ENCODE results near the gene XRCC6.

Gene XRCC6

DNA sequence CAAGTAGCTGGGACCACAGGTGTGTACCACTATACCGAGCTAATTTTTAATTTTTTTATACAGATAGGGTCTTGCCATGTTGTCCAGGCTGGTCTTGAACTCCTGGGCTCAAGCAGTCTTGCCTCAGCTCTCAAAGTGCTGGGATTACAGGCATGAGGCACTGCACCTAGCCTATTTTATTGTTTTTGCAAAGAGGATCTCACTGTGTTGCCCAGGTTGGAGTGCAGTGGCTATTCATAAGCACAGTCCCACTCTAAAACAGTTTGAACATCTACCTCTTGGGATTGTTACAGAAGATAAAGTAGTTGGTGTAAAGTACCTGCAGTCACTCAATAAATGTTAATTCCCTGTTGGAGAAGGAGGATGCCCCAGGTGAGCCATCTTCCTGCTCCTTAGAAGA is 29.1 kb downstream of the XRCC6 start:
- TF ChIP-seq, protein P1, sequence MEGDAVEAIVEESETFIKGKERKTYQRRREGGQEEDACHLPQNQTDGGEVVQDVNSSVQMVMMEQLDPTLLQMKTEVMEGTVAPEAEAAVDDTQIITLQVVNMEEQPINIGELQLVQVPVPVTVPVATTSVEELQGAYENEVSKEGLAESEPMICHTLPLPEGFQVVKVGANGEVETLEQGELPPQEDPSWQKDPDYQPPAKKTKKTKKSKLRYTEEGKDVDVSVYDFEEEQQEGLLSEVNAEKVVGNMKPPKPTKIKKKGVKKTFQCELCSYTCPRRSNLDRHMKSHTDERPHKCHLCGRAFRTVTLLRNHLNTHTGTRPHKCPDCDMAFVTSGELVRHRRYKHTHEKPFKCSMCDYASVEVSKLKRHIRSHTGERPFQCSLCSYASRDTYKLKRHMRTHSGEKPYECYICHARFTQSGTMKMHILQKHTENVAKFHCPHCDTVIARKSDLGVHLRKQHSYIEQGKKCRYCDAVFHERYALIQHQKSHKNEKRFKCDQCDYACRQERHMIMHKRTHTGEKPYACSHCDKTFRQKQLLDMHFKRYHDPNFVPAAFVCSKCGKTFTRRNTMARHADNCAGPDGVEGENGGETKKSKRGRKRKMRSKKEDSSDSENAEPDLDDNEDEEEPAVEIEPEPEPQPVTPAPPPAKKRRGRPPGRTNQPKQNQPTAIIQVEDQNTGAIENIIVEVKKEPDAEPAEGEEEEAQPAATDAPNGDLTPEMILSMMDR (IDR thresholded peaks at IDR 0.05), result no peak

DNA sequence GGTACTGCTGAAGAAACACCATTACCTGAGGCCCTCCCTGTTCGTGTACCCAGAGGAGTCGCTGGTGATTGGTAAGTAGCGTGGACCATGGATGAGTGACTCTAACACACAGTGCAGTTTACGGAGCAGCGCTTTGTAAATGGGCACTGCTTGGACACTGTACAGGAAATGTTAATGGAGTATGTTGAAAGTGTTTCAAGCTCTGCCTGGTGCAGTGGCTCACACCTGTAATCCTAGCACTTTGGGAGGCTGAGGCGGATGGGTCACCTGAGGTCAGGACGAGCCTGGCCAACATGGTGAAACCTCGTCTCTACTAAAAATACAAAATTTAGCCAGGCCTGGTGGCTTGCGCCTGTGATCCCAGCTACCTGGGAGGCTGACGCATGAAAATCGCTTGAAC is 29.7 kb downstream of the XRCC6 start:
- TF ChIP-seq, protein P1 (IDR thresholded peaks at IDR 0.05), result no peak

DNA sequence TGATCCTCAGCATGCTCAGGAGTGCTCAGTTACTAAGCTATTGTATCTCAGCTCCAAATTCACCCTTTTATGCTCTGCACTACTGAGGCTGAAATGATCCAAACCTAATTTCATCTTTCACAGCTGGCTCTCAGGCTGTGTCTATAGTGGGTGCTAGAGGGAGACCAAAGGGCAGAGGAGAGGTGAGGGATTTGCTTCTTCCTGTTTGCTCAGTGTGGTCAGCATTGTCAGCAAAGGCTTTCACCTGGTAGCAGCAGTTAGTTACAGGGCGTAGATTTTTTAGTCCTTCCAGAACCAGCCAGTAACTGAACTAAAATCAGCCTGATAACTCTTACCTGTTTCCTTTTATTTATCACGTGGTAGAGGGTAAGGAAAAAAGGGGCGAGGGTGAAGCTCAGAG is 33.2 kb downstream of the XRCC6 start:
- TF ChIP-seq, protein P1 (IDR thresholded peaks at IDR 0.05), result no peak

DNA sequence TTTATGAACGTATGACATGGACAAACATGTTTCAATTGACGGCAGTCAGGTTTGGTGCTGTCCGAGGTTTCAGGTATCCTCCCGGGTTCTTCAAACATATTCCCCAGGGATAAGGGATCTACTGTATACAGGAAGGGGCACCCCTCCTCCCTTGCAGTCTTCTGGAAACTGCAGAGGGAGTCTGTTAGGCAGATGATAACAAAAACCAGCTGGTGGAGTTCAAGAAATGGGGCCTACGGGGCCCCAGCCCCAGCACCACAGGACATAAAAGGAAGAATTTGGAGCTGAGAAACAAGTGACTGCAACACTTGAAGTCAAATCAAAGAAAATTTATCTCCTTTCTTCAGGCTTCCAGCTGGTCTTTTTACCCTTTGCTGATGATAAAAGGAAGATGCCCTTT is 35.5 kb downstream of the XRCC6 start:
- TF ChIP-seq, protein P1 (IDR thresholded peaks at IDR 0.05), result no peak

DNA sequence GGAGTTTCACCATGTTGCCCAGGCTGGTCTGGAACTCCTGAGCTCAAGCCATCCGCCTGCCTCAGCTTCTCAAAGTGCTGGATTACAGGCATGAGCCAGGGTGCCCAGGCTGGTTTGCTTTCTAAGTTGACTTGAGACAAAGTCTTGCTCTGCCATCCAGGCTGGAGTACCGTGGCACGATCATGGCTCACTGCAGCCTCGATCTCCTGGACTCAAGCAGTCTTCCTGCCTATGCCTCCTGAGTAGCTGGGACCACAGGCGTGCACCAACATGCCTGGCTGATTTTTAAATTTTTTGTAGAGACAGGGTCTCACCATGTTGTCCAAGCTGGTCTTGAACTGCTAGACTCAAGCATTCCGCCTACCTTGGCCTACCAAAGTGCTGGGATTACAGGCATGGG is 36.6 kb downstream of the XRCC6 start:
- TF ChIP-seq, protein P1 (IDR thresholded peaks at IDR 0.05), result no peak

DNA sequence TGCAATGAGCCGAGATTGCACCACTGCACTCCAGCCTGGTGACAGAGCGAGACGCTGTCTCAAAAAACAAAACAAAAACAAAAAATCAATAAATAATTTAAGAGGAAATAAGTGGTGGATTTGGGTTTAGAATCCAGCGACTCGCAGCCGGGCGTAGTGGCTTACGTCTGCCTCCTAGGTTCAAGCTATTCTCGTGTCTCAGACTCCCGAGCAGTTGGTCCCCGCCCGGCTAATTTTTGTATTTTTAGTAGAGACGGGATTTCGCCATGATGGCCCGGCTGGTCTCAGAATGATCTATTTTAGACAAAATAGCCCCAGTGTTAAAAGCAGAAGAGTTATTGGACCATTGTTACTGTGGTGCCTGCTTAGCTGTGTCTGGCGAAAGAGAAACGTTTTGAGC is 37.8 kb downstream of the XRCC6 start:
- TF ChIP-seq, protein P1 (IDR thresholded peaks at IDR 0.05), result no peak

DNA sequence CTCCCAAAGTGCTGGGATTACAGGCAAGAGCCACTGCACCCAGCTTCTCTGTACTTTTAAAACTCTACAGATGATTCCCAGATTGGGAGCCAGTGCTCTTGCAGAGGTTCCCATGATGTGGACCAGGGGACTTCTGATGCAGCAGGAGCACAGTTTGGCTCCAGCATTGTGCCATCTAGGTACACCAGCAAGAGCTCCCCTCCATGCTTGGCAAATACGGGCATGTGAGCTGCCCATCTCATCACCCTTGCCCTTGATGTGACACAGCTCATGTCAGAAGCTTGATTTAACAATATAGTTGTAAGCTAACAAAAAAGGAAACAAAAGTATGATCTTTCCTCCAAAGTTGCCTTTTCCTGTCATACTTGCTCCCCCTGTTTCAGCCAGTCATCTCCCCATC is 38.8 kb downstream of the XRCC6 start:
- TF ChIP-seq, protein P1 (IDR thresholded peaks at IDR 0.05), result no peak

DNA sequence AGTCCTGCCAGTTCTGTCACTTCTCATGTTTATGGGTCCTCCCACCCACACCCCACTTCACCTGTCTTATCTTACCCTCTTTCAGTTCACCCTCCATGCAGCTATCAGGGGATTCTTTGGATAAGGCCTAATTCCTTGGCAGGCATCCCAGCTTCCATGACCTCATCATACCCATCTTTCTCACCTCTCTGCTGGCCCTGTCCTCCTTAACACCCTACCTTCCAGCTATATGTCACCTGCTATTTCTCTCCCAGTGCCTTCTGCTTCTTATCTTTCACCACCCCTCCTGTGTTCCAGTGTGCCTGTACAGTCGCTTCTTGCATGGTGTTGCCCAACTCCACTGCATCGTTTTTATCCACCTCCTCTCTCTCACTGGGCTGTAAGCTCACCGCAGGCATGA is 39.3 kb downstream of the XRCC6 start:
- TF ChIP-seq, protein P1 (IDR thresholded peaks at IDR 0.05), result no peak

Measured in LNCAP (cell line).